Embryonic facial prominence (tissue), 1 donor: ENCODE measurements around the gene RIN3.
"Not testable (repeated sequence)": the region's sequence is repeated elsewhere in the genome, so short reads cannot be mapped to it uniquely, and the experiment has no call there.

ENCODE experiments used
- DNase-seq: peaks from one replicate; pipeline ENCODE4 v3.0.0-alpha.2; 2016; ENCODE audit errors: extremely low spot score

The RIN3 gene

GRCh38 chr14:92528486-92529100 is 15.0 kb downstream of the RIN3 start:
- no peak for DNase-seq

- no peak for DNase-seq
Measured at GRCh38 chr14:92529903-92530302, 16.3 kb downstream of the RIN3 start.

GRCh38 chr14:92531106-92531873 is 17.7 kb downstream of the RIN3 start:
- no peak for DNase-seq

GRCh38 chr14:92532490-92533163 is 19.0 kb downstream of the RIN3 start:
- no peak for DNase-seq

GRCh38 chr14:92534932-92535643 is 21.5 kb downstream of the RIN3 start:
- no peak for DNase-seq

GRCh38 chr14:92536231-92536630 is 22.6 kb downstream of the RIN3 start:
- DNase-seq: not testable (repeated sequence)

- no peak for DNase-seq
Measured at GRCh38 chr14:92538412-92538985, 24.9 kb downstream of the RIN3 start.

- DNase-seq: no peak
Measured at GRCh38 chr14:92539419-92539818, 25.8 kb downstream of the RIN3 start.

- DNase-seq: no peak
Measured at GRCh38 chr14:92539875-92540274, 26.3 kb downstream of the RIN3 start.

- DNase-seq: no peak
Measured at GRCh38 chr14:92540472-92541048, 27.0 kb downstream of the RIN3 start.

GRCh38 chr14:92542766-92543554 is 29.4 kb downstream of the RIN3 start:
- DNase-seq: no peak

- DNase-seq: no peak
Measured at GRCh38 chr14:92544051-92544720, 30.6 kb downstream of the RIN3 start.

- DNase-seq: no peak
Measured at GRCh38 chr14:92546347-92547053, 32.9 kb downstream of the RIN3 start.

- DNase-seq: no peak
Measured at GRCh38 chr14:92549105-92549858, 35.7 kb downstream of the RIN3 start.

- DNase-seq: no peak
Measured at GRCh38 chr14:92549859-92550230, 36.3 kb downstream of the RIN3 start.

GRCh38 chr14:92551044-92551841 is 37.7 kb downstream of the RIN3 start:
- DNase-seq: no peak

GRCh38 chr14:92552066-92552465 is 38.5 kb downstream of the RIN3 start:
- DNase-seq: no peak

GRCh38 chr14:92553438-92553837 is 39.9 kb downstream of the RIN3 start:
- DNase-seq: no peak
